GM18868 (cell line): ENCODE results near the gene LRP1.

ENCODE experiments used
- ATAC-seq: cut with Tn5 transposase; IDR thresholded peaks from one replicate; pipeline ENCODE4 v1.9.1; 2021; ENCODE audit warnings: mild to moderate bottlenecking, moderate library complexity; ENCODE audit not compliant: unreplicated experiment

LRP1 gene

GRCh38 chr12:57133013-57133569, 4.8 kb downstream of the LRP1 start:
- no peak for ATAC-seq

GRCh38 chr12:57133916-57134315, 5.6 kb downstream of the LRP1 start:
- no peak for ATAC-seq

- no peak for ATAC-seq
These were observed 6.7 kb downstream of the LRP1 start for GRCh38 chr12:57134949-57135348.

- ATAC-seq, result no peak
These were observed 7.4 kb downstream of the LRP1 start for GRCh38 chr12:57135527-57136326.

GRCh38 chr12:57138526-57139272, 10.4 kb downstream of the LRP1 start:
- no peak for ATAC-seq

- ATAC-seq, result no peak
These were observed 11.7 kb downstream of the LRP1 start for GRCh38 chr12:57139796-57140649.

GRCh38 chr12:57141249-57141648, 13.0 kb downstream of the LRP1 start:
- no peak for ATAC-seq

GRCh38 chr12:57142121-57142520, 13.8 kb downstream of the LRP1 start:
- ATAC-seq, result no peak

- no peak for ATAC-seq
These were observed 14.4 kb downstream of the LRP1 start for GRCh38 chr12:57142727-57143126.

- ATAC-seq, result no peak
These were observed 15.2 kb downstream of the LRP1 start for GRCh38 chr12:57143454-57143853.

GRCh38 chr12:57145460-57146059, 17.3 kb downstream of the LRP1 start:
- no peak for ATAC-seq

GRCh38 chr12:57146092-57146491, 17.8 kb downstream of the LRP1 start:
- ATAC-seq, result no peak

- no peak for ATAC-seq
These were observed 19.0 kb downstream of the LRP1 start, which contains the start of gene LRP1-AS for GRCh38 chr12:57146961-57147944. Gene LRP1-AS, minus strand, starts transcription at chr12:57147619.

GRCh38 chr12:57148469-57149244, 20.4 kb downstream of the LRP1 start:
- ATAC-seq, result no peak

- ATAC-seq, result no peak
These were observed 21.1 kb downstream of the LRP1 start for GRCh38 chr12:57149245-57149900.

GRCh38 chr12:57150400-57151000, 22.2 kb downstream of the LRP1 start:
- no peak for ATAC-seq

GRCh38 chr12:57151741-57152630, 23.7 kb downstream of the LRP1 start:
- ATAC-seq, result no peak
